Measurements from ENCODE around the gene XXYLT1.
"Not testable (repeated sequence)": the region's sequence is repeated elsewhere in the genome, so short reads cannot be mapped to it uniquely, and the experiment has no call there.

The XXYLT1 gene

GRCh38 chr3:195093731-195094130 lies 177.2 kb downstream of the XXYLT1 start:
- DNase-seq, result no peak

- not testable (repeated sequence) for DNase-seq
These were observed 182.9 kb downstream of the XXYLT1 start for GRCh38 chr3:195087840-195088601.

GRCh38 chr3:195087328-195087727 lies 183.6 kb downstream of the XXYLT1 start:
- DNase-seq, result no peak

- no peak for DNase-seq
These were observed 184.1 kb downstream of the XXYLT1 start for GRCh38 chr3:195086885-195087284.

- no peak for DNase-seq
These were observed 184.6 kb downstream of the XXYLT1 start for GRCh38 chr3:195086341-195086740.

GRCh38 chr3:195085356-195086130 lies 185.4 kb downstream of the XXYLT1 start:
- no peak for DNase-seq

GRCh38 chr3:195084746-195085145 lies 186.2 kb downstream of the XXYLT1 start:
- DNase-seq, result no peak

- DNase-seq, result no peak
These were observed 187.3 kb downstream of the XXYLT1 start for GRCh38 chr3:195083659-195084058.

GRCh38 chr3:195082811-195083210 lies 188.1 kb downstream of the XXYLT1 start:
- DNase-seq, result no peak

GRCh38 chr3:195081242-195081963 lies 189.6 kb downstream of the XXYLT1 start:
- no peak for DNase-seq

GRCh38 chr3:195080571-195081151 lies 190.3 kb downstream of the XXYLT1 start:
- DNase-seq, result no peak

GRCh38 chr3:195080125-195080524 lies 190.8 kb downstream of the XXYLT1 start:
- no peak for DNase-seq

GRCh38 chr3:195079636-195080035 lies 191.3 kb downstream of the XXYLT1 start:
- no peak for DNase-seq

- DNase-seq, result no peak
These were observed 192.0 kb downstream of the XXYLT1 start for GRCh38 chr3:195078891-195079440.

- DNase-seq, result no peak
These were observed 193.1 kb downstream of the XXYLT1 start for GRCh38 chr3:195077611-195078540.

GRCh38 chr3:195076981-195077610 lies 193.9 kb downstream of the XXYLT1 start:
- no peak for DNase-seq

GRCh38 chr3:195075941-195076875 lies 194.8 kb downstream of the XXYLT1 start:
- DNase-seq, result no peak

- no peak for DNase-seq
These were observed 195.6 kb downstream of the XXYLT1 start for GRCh38 chr3:195075199-195075940.
